AG04449 (cell line): ENCODE data around the gene HOXA6.

Experiments used
- CTCF ChIA-PET: fragments of 350-600 bp; formaldehyde crosslinking; extraction: SDS; loops from one replicate; lab custom pipeline; 2021; ENCODE audit warnings: antibody characterized with exemption; lab: Yijun Ruan, JAX
- POLR2A ChIA-PET: fragments of 400-600, 350-600 bp; formaldehyde crosslinking; extraction: SDS; loops from one replicate; lab custom pipeline; 2020; ENCODE audit warnings: antibody characterized with exemption, inconsistent platforms; lab: Yijun Ruan, JAX
- DNase-seq: peaks from one replicate; pipeline ENCODE4 v3.0.0-alpha.2; 2010; ENCODE audit warnings: low read depth, low spot score
- H3K4me3 ChIP-seq: 2 replicates; pipeline ENCODE4 v1.5.1; 2011; ENCODE audit warnings: low read depth, mild to moderate bottlenecking, control low read depth, low read length
- TF ChIP-seq, protein P1 (sequence below): IDR thresholded peaks from one replicate; pipeline ENCODE4 v1.5.1; 2011; ENCODE audit warnings: mild to moderate bottlenecking, moderate library complexity, low read length, control low read depth, inconsistent platforms; ENCODE audit not compliant: insufficient read depth; ENCODE audit errors: missing control alignments

Gene HOXA6

DNA sequence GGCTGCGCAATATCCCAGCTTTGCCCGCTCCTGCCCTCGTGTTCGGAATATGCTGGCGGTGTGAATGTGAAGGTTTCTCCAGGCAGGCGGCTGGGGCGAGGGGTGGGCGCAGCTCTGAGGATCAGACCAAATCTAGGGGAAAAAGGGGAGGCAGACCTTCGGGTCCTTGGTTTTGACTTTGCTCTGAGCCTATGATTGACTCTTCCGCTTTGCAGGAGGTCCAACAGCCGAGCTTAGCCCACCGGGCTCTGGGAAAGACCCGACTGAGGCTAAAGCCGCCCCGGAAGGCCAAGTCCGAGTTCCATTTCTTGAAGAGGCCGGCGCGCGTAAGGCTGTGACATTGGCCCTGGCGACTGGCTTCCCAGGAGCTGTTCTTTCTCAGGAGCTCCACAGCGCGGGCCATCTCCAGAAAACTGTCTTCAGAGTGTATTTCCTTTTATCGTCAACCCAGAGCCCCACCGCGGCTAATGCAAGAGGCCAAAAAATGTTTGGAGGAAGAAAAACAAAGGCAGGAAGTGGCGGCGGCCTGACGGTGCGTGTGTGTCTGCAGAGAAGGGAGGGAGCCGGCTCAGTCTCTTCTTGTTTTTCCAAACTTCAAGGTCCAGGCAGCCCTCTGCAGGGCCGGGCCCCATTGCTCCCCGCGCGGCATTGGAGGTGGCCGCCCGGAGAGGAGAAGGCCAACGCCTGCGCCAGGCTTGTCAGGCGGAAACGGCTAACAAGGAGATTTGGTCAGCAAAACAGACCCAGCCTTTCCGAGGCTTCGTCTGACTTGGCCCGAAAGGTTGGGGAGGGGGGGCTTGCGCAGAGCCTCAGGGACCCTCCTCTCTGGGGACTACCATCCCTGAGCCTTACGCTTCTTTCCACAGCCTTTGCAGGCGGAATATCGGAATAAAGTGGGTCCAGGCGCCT, 41.1 kb upstream of the HOXA6 start:
- H3K4me3 ChIP-seq = no peak overlapping the region
- ChIA-PET CTCF (interaction anchor here (1.8 to 2.4 kb wide), 2 partner anchors 10 kb away, joined by 7 to 10 read pairs; no protein-coding TSS in a partner anchor), POLR2A (no interaction called here)
- TF ChIP-seq, protein P1, sequence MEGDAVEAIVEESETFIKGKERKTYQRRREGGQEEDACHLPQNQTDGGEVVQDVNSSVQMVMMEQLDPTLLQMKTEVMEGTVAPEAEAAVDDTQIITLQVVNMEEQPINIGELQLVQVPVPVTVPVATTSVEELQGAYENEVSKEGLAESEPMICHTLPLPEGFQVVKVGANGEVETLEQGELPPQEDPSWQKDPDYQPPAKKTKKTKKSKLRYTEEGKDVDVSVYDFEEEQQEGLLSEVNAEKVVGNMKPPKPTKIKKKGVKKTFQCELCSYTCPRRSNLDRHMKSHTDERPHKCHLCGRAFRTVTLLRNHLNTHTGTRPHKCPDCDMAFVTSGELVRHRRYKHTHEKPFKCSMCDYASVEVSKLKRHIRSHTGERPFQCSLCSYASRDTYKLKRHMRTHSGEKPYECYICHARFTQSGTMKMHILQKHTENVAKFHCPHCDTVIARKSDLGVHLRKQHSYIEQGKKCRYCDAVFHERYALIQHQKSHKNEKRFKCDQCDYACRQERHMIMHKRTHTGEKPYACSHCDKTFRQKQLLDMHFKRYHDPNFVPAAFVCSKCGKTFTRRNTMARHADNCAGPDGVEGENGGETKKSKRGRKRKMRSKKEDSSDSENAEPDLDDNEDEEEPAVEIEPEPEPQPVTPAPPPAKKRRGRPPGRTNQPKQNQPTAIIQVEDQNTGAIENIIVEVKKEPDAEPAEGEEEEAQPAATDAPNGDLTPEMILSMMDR = no peak
- no peak for DNase-seq

GRCh38 chr7:27187475-27188385, 40.2 kb upstream of the HOXA6 start:
- TF ChIP-seq, protein P1 = no peak
- POLR2A ChIA-PET = no interaction called here
- H3K4me3 ChIP-seq = no peak overlapping the region
- CTCF ChIA-PET = interaction anchor here (1.0 to 3.5 kb wide), 6 partner anchors 8 to 874 kb away, joined by 3 to 51 read pairs (median 8); no protein-coding TSS in a partner anchor
- no peak for DNase-seq

DNA sequence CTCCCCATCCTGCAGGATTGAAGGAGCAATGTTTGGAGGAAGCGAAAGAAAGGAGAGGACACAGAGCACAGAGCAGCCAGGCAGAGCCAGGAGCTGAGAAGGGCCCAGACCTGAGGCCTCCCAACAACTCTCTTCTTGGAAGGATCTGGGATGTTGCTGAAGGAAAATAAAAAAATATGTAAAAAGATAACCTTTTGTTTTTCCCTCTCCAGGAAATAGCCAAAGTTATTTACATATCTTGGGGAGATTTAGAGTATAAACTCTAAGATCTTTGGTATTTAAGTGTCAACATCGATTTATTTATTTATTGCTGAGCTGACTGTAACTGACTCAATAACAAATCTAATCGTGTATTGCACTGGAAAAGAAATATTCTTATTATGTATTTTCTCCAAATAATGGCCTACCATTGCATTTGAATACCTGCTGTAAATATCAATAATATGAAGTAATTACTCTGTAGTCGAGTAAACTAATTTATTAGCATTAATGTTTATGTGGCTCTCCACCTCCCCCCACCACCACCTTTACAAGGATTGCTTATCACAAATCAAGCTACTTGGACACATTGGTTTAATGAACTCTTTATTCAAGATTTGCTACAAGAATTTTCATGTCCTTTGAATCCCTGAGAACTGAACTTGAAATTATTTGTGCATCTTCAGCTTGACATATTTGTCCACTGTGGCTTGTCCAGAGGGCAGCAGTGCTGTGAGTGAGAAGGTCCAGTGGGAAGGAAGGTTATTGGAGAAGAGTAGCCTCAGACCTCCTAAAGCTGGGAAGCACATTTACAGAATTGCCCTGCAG, 39.3 kb upstream of the HOXA6 start:
- DNase-seq = no peak
- ChIA-PET POLR2A (no interaction called here), CTCF (interaction anchor here (1.0 to 3.5 kb wide), 7 partner anchors 8 to 875 kb away, joined by 3 to 51 read pairs (median 7); no protein-coding TSS in a partner anchor)
- no peak overlapping the region for H3K4me3 ChIP-seq
- TF ChIP-seq, protein P1 = no peak

- TF ChIP-seq, protein P1 = no peak
- no peak for DNase-seq
- H3K4me3 ChIP-seq = peak overlapping the region; percentile 70
- POLR2A ChIA-PET = no interaction called here
- CTCF ChIA-PET = interaction anchor here (1.0 to 3.5 kb wide), 6 partner anchors 9 to 876 kb away, joined by 3 to 51 read pairs (median 7); no protein-coding TSS in a partner anchor
These were observed 38.5 kb upstream of the HOXA6 start for GRCh38 chr7:27185854-27186667.

DNA sequence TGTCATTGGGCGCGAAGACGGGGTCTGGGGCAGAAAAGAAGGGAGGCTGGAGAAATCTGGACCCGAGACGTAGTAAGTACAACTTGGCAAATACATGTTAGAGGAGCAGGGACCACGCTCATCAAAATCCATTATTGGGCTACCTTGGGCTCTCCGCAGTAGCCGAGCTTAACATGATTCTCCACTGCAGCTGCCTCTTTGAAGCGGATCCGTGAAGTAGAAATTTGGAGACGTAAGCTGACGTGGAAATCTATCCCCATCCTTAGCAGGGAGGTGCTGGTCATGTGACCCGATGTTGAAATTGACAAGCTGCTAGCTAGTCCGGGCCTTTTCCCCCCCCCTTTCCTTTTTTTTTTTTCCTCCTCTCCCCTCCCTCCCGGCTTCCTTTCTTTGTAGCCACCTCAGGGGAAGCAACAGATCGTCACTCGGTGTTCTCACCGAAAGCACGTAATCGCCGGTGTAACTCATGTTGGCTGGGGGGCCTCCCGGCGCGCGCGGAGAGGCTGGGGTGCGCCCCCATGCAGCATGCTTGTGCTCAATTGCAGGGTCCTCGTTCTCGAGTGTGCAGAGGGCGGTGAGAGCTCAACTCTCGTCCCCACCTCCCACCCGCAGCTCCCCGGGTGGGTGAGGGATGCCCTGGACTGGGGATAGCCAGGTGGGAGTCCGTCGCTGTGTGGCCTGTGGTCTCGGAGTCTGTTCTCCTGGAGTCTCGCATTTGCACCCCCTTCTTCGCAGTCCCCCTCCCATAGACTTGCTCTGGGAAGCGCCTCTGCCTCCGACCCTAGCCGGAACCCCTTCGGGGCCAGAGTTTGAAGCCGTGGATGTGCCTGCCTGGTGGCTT, 37.7 kb upstream of the HOXA6 start, which contains the start of gene HOXA11:
TSS of gene HOXA11 (minus strand) at position 220 of the 841 bp plus-strand sequence. CDS start at position 132, 88 bp downstream.
- H3K4me3 ChIP-seq = peak within 1 kb of the TSS; percentile 70
- ChIA-PET CTCF (interaction anchor here (1.3 to 3.5 kb wide), 4 partner anchors 9 to 25 kb away, joined by 4 to 51 read pairs (median 7); no protein-coding TSS in a partner anchor), POLR2A (interaction anchor here (2.2 kb wide), 1 partner anchor 12 kb away, joined by 9 read pairs; the partner anchor contains the start of gene HOXA10)
- no peak for DNase-seq
- TF ChIP-seq, protein P1 = no peak
